GM12892 (cell line): ENCODE results near the gene KRTAP10-3.
"Not testable (repeated sequence)": the region's sequence is repeated elsewhere in the genome, so short reads cannot be mapped to it uniquely, and the experiment has no call there.

Experiments
- POLR2A ChIP-seq: IDR thresholded peaks from 2 replicates; pipeline ENCODE4 v1.6.1; 2011; ENCODE audit warnings: low read depth, low read length, control low read depth
- POLR2AphosphoS5 ChIP-seq: IDR thresholded peaks from 2 replicates; pipeline ENCODE4 v1.6.1; 2011; ENCODE audit warnings: low read depth, low read length, control low read depth

- not testable (repeated sequence) for TF ChIP-seq POLR2A, POLR2AphosphoS5
Measured at GRCh38 chr21:44580231-44580821, 21.7 kb upstream of the KRTAP10-3 start, which contains the start of gene KRTAP10-5.
